Umbilical cord (tissue), 2 donors: ENCODE data around the gene CTBP2. TPM values are rescaled to one million over a fixed set of nuclear protein-coding genes. Genes with fewer than 3 reads are reported as not detected.
"Not testable (repeated sequence)": the region's sequence is repeated elsewhere in the genome, so short reads cannot be mapped to it uniquely, and the experiment has no call there.

ENCODE experiments used
- DNase-seq: peaks from one replicate; pipeline ENCODE4 v3.0.0-alpha.2; 2015; ENCODE audit warnings: low spot score
- total RNA-seq: library from RNA; depleted of rRNA; stranded (reverse); fragments of >200 nt; gene quantifications from one replicate; pipeline ENCODE4 v1.2.3, GENCODE V29; 2014; ENCODE audit warnings: low replicate concordance; ENCODE audit not compliant: insufficient read depth

Gene CTBP2
- total RNA-seq, 1 donor from 2014 or later: 27.7 TPM

- DNase-seq: peak; percentile 78
Observed at GRCh38 chr10:125158601-125159485, 1.5 kb downstream of the CTBP2 start.

GRCh38 chr10:125158275-125158600, 2.1 kb downstream of the CTBP2 start:
- DNase-seq: no peak

GRCh38 chr10:125157505-125157904, 2.9 kb downstream of the CTBP2 start:
- DNase-seq: no peak

GRCh38 chr10:125156739-125157480, 3.5 kb downstream of the CTBP2 start:
- DNase-seq: no peak

- DNase-seq: no peak
Observed at GRCh38 chr10:125156196-125156595, 4.2 kb downstream of the CTBP2 start.

- no peak for DNase-seq
Observed at GRCh38 chr10:125155101-125155500, 5.3 kb downstream of the CTBP2 start.

GRCh38 chr10:125154529-125154928, 5.8 kb downstream of the CTBP2 start:
- DNase-seq: no peak

GRCh38 chr10:125153703-125154490, 6.5 kb downstream of the CTBP2 start:
- no peak for DNase-seq

- peak; percentile 29 for DNase-seq
Observed at GRCh38 chr10:125152450-125153368, 7.7 kb downstream of the CTBP2 start.

- DNase-seq: no peak
Observed at GRCh38 chr10:125151553-125152449, 8.6 kb downstream of the CTBP2 start.

- DNase-seq: no peak
Observed at GRCh38 chr10:125151170-125151552, 9.2 kb downstream of the CTBP2 start.

- DNase-seq: not testable (repeated sequence)
Observed at GRCh38 chr10:125150376-125151083, 9.8 kb downstream of the CTBP2 start.

- DNase-seq: no peak
Observed at GRCh38 chr10:125149680-125150047, 10.7 kb downstream of the CTBP2 start.

- DNase-seq: peak; percentile 40
Observed at GRCh38 chr10:125149036-125149679, 11.2 kb downstream of the CTBP2 start.

- peak; percentile 69 for DNase-seq
Observed at GRCh38 chr10:125148528-125148927, 11.8 kb downstream of the CTBP2 start.

- DNase-seq: peak; percentile 62
Observed at GRCh38 chr10:125147971-125148439, 12.4 kb downstream of the CTBP2 start.

- DNase-seq: peak; percentile 49
Observed at GRCh38 chr10:125146791-125147579, 13.4 kb downstream of the CTBP2 start.

GRCh38 chr10:125145636-125146035, 14.7 kb downstream of the CTBP2 start:
- no peak for DNase-seq
